NCI-H460 (cell line): ENCODE measurements around the gene NFAT5. TPM values are rescaled to one million over a fixed set of nuclear protein-coding genes. Genes with fewer than 3 reads are reported as not detected.
"Not testable (repeated sequence)": the region's sequence is repeated elsewhere in the genome, so short reads cannot be mapped to it uniquely, and the experiment has no call there.

Source experiments
- DNase-seq: peaks from one replicate; pipeline ENCODE4 v3.0.0-alpha.2; 2016; ENCODE audit warnings: low read depth; ENCODE audit errors: extremely low read depth
- polyA plus RNA-seq: library from polyadenylated mRNA; depleted of rRNA; stranded (reverse); fragments of >200 nt; gene quantifications from 2 replicates; pipeline ENCODE4 v1.2.3, GENCODE V29; 2014; cell fraction: nucleus; rRNA removed
- total RNA-seq: library from RNA; depleted of rRNA; stranded (reverse); fragments of >200 nt; shearing (Covaris generic); gene quantifications from 2 replicates; pipeline ENCODE4 v1.2.3, GENCODE V29; 2014; rRNA removed

The NFAT5 gene
- 6.0 and 7.1 TPM in 2 replicates for total RNA-seq
- polyA plus RNA-seq: 4.0 and 6.0 TPM in 2 replicates

DNA sequence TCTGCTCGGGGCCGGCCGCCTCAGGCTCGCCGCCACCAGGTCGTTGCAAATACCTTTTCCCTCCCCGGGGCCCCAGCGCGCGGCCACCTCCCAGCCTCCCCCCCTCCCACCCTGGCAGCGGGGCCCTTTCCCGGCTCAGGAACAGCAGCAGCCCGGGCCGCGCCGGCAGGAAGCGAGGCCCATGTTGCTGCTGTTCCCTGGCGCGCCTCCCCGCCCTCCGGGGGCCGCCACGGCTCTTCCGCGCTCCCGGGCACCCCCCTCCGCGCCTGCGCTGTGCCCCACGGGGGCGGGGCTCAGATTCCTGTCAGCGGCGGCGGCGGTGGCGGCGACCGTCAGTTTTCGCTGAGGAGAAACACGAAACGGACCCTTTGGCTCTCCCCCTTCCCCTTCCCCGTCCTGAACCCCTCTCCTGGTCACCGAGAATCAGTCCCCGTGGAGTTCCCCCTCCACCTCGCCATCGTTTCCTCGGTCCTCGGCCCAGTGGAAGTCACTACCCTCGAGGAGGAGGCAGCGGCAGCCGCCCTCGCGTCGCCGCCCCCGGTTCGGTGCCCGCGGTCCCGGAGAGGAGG lies at the start of gene NFAT5:
TSS of gene NFAT5 (plus strand) at position 296 of the 569 bp plus-strand sequence. CDS start 336 bp downstream, outside the sequence.
- DNase-seq: peak; percentile 72

DNA sequence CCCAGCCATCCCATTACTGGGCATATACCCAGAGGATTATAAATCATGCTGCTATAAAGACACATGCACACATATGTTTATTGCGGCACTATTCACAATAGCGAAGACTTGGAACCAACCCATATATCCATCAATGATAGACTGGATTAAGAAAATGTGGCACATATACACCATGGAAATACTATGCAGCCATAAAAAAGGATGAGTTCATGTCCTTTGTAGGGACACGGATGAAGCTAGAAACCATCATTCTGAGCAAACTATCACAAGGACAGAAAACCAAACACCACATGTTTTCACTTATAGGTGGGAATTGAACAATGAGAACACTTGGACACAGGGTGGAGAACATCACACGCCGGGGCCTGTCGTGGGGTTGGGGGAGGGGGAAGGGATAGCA lies 47.9 kb upstream of the NFAT5 start:
- not testable (repeated sequence) for DNase-seq

GRCh38 chr16:69520413-69520799 lies 45.4 kb upstream of the NFAT5 start:
- DNase-seq: no peak

DNA sequence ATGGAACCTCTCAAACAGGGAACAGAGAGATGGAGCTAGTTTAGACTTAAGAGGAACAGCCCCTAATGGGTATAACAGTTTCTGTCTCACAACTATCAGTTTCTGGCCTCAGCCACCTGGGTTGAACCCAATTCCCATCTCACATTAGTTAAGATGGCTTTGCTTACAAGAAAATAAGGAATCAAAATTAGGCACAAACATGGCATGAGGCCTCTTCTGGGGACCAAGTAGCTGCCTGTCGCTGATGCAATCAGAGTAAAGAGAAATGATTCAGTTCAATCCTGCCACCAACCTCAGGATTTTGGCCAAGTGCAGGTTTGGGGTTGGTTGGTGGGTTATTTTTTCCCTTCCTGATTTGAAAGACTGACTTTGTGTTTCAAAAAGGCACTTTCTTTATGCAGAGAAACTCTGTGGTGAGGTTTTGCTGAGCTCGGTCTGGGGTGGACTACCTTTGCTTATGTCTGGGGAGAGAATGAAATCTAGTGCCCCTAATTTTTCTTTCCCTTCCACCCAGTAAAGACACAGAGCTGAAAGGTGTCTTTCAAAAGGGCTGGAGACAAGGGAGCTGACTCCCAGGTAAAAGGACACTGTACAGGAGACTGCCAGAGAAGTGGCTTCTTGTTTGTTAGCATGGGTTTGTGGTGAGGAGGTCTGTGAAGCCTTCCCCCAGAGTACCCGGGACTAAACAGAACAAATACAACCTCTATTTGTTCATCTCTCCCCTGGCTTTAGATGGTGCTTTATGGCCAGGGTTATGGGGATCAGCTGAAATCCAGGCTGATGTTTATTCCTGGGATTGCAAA lies 44.8 kb upstream of the NFAT5 start:
- DNase-seq: no peak

GRCh38 chr16:69522041-69522578 lies 43.7 kb upstream of the NFAT5 start:
- DNase-seq: no peak

DNA sequence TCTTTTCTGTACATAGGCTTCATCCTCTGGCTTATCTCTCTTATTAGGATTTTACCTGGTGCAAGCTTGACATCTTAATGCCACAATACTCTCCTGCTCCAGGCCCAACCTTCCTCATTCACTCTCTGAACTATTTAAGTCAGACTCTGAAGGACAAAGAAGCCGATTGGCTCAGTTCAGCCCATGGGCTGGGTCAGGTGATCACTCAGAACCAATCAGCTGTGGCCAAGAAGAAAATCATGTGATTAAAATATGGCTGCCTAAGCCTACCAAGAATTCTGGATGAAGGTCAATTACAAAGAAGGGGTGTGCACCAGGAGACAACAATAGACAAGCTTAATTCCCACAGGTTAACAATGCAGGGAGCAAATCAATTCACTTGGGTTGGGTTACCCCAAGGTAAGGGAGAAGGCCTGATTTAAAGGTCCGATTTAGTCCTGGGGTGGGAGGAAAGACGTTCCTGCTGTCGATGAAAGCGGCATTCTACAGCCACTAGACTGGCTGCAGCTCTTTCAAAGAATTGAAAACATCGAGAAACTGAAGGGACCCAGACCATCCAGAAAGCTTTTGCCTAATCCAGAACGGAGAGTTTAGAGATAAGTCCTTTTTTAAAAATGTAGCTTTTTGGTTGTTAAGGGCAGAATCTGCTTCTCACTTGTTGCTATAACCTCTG lies 42.9 kb upstream of the NFAT5 start:
- no peak for DNase-seq

DNA sequence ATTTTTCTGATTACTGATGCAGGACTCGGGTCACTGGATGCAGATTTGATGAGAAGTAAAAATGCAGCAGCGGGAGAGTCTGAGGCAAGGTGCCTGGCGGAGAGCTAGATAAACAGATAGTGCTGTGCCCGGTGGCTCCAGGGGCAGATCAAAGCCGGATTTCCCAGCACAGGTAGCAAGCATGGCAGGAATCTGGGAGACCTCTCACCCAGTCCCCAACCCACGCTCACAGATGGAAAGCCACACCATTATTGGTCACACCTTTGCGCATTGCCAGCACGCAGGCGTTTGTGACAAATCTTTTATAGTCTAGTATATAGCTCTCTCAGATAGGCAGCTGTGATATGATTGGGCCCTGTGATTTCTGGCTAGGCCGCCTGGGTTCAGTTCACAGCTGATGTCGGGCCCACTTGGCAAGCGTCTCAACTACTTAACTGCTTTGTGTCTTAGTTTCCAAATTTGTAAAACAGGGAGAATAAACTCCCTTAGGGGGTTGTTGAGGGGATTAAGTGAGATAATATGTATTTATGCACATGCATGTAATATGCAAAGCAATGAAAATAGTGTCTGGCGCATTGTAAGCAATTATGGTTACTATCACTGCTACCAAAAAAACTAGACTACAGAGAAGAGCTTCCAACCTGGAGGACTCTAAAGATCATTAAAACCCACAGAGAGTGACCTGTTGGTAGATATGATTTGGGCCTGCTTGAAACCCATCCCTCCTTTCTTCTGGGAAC lies 42.0 kb upstream of the NFAT5 start:
- no peak for DNase-seq

DNA sequence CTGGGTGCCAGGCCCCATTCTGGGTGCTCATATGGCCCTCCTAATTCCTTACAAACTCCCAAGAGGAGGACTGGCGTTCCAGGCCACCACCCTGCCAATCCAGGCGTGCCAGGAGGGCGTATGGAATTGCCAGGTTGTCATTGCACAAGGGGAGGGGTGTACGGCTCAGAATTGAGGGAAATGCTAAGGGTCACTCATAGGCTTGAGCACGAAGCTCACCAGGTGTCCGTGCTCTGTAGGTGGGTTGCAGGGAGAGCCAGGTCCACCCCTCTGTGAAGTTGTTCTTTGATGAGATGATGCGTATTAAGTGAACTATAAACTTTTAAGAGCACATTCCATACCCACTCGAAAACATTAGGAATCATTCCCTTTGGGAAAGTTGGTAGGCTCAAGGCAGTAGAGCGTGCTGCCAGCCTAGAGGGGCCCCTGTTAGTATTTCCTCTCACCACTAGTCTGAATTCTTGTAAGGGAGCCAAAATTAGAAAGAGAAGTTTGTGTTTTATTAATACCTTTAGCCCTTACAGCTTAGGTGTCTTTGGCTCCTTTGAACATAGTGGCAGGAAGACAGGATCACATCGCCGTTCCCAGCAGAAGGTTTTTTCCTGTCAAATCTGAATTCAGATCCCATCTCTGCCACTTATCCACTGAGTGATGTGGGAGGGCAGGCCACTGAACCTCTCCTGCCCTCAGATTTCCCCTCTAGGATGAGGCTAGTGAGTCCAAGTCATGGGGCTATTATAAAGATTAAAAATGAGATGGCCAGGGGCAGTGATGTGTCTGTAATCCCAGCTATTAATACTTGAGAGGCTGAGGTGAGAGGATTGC lies 38.7 kb upstream of the NFAT5 start:
- no peak for DNase-seq

DNA sequence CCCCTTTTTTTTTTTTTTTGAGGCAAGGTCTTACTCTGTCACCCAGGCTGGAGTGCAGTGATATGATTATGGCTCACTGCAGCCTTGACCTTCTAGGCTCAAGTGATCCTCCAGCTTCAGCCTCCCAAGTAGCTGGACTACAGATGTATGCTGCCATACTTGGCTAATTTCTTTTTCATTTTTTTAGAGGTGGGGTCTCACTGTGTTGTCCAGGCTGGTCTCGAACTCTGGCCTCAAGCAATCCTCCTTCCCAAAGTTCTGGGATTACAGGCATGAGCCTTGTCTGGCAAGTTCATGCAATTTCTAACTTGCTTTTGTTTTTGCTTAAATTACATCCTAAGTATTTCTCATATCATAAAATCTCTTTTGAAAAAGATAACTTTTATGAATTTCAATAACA lies 33.8 kb upstream of the NFAT5 start:
- no peak for DNase-seq

DNA sequence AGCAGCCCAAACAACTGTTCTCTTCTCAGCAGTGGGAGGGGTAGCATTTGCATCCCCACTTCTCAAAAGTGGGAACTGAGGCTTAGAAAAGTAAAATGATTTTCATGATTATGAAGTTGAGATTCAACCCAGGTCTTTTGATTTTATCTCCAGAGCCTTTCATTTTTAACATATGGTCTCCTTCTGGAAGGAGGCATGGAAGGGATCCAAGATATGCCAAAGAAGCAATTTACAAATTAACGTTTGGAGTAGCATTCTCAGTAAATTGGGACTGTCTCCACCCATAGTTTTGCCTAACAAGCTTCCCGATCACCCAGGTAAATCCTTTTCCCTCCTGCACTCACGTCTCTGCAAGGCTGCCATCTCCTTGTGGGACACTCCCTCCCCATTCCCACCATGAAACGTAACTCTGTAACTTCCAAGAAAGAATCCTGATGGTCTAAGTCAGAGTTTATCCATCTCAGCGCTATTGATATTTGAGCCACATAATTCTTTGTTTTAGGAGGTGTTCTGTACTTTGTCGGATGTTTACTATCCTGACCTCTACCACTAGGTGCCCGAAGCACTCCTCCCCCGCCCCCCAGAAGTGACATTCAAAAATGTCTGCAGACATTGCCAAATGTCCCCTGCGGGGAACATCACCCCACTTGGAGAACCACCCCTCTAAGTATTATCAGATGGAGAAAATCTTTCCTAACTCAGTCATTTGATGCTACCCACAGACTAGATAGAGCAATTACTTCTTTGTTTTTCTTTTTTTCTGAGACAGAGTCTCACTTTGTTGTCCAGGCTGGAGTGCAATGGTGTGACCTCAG lies 32.9 kb upstream of the NFAT5 start:
- no peak for DNase-seq

- DNase-seq: no peak
Observed at GRCh38 chr16:69534720-69535119, 31.0 kb upstream of the NFAT5 start.

GRCh38 chr16:69535123-69536050 lies 30.4 kb upstream of the NFAT5 start:
- DNase-seq: no peak

- DNase-seq: no peak
Observed at GRCh38 chr16:69537706-69538080, 28.1 kb upstream of the NFAT5 start.

DNA sequence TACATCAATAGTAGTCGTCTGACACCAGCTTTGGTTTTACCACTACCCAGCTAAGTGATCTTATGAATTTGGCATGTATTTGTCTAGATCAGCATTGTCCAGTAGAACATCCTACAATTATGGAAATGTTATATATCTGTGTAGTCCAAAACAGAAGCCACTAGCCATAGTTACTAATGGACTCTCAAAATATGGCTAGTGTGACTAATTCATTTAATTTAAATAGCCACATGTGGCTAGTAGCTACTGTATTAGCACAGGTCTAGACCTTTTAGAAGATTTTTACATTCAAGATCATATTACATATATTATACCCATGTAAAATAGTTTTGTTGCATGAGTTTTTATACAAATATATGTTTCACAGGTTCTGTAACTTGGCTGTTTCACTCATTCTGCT lies 27.0 kb upstream of the NFAT5 start:
- DNase-seq: no peak

GRCh38 chr16:69542974-69543373 lies 22.8 kb upstream of the NFAT5 start:
- DNase-seq: no peak

DNA sequence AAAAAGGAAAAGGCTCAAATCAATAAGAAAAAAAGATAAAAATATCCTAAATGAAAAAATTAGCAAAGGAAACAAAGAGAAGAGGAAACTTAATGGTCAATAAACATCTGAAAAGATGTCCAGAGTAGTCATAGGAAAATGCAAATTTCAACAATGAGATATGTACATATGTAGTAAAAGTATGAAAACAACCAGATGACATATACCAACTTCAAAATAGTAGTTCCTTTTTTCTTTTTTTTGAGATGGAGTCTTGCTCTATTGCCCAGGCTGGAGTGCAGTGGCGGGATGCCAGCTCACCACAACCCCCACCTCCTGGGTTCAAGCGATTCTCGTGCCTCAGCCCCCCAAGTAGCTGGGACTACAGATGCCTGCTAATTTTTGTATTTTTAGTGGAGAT lies 21.7 kb upstream of the NFAT5 start:
- no peak for DNase-seq

GRCh38 chr16:69546663-69547062 lies 19.1 kb upstream of the NFAT5 start:
- DNase-seq: not testable (repeated sequence)

- no peak for DNase-seq
Observed at GRCh38 chr16:69553332-69553731, 12.4 kb upstream of the NFAT5 start.
